Activated T-helper 1 cell treated with anti-CD3 and anti-CD28 coated beads, Interleukin-2, amount 50 U/mL, for 16 hours (primary cell): ENCODE data around the gene RREB1.

Experiments used
- DNase-seq, 2 donors: peaks; one replicate each; pipeline ENCODE4 v3.0.0-alpha.2; 2020; ENCODE audit warnings: low read depth in 1 of 2, low spot score in 1 of 2

Gene RREB1

GRCh38 chr6:7121700-7122241 is 14.0 kb downstream of the RREB1 start:
- no peak for DNase-seq

- no peak for DNase-seq
Observed at GRCh38 chr6:7122684-7123083, 14.9 kb downstream of the RREB1 start.

- no peak for DNase-seq
Observed at GRCh38 chr6:7124114-7124513, 16.4 kb downstream of the RREB1 start.

- DNase-seq = no peak
Observed at GRCh38 chr6:7124636-7125035, 16.9 kb downstream of the RREB1 start.

GRCh38 chr6:7125290-7125689 is 17.5 kb downstream of the RREB1 start:
- no peak for DNase-seq

- no peak for DNase-seq
Observed at GRCh38 chr6:7126754-7127153, 19.0 kb downstream of the RREB1 start.

- DNase-seq = no peak
Observed at GRCh38 chr6:7127680-7128079, 19.9 kb downstream of the RREB1 start.

- no peak for DNase-seq
Observed at GRCh38 chr6:7129360-7129759, 21.6 kb downstream of the RREB1 start.

GRCh38 chr6:7129784-7130569 is 22.2 kb downstream of the RREB1 start:
- no peak for DNase-seq

GRCh38 chr6:7131390-7131789 is 23.6 kb downstream of the RREB1 start:
- DNase-seq = no peak

- no peak for DNase-seq
Observed at GRCh38 chr6:7132398-7133035, 24.8 kb downstream of the RREB1 start.

GRCh38 chr6:7134999-7135745 is 27.4 kb downstream of the RREB1 start:
- DNase-seq = no peak

- no peak for DNase-seq
Observed at GRCh38 chr6:7135755-7136154, 28.0 kb downstream of the RREB1 start.

- no peak for DNase-seq
Observed at GRCh38 chr6:7136859-7137334, 29.1 kb downstream of the RREB1 start.

GRCh38 chr6:7137335-7138045 is 29.7 kb downstream of the RREB1 start:
- peak; percentile 28 to 45 for DNase-seq

GRCh38 chr6:7138046-7138531 is 30.3 kb downstream of the RREB1 start:
- DNase-seq = no peak

- no peak for DNase-seq
Observed at GRCh38 chr6:7138921-7139358, 31.2 kb downstream of the RREB1 start.

GRCh38 chr6:7139835-7140470 is 32.2 kb downstream of the RREB1 start:
- no peak for DNase-seq

- peak; percentile 59 to 71 for DNase-seq
Observed at GRCh38 chr6:7140631-7141378, 33.0 kb downstream of the RREB1 start.
